ENCODE results near the gene R3HCC1L. TPM values are rescaled to one million over a fixed set of nuclear protein-coding genes. Genes with fewer than 3 reads are reported as not detected.
A peak's percentile ranks its signal among the peaks of the same experiment; 100 is the strongest.
"Not testable (repeated sequence)": the region's sequence is repeated elsewhere in the genome, so short reads cannot be mapped to it uniquely, and the experiment has no call there.

The R3HCC1L gene
- total RNA-seq, 4 donors from 2014 or later: 17.7 to 27.3 (median 25.3) TPM

GRCh38 chr10:98128802-98129201 is 5.7 kb upstream of the R3HCC1L start:
- H3K36me3 ChIP-seq: no peaks in the 10 kb centered on the region
- TF ChIP-seq POLR2AphosphoS5 (IDR thresholded peaks at IDR 0.05) (peak in 1 of 3 donors; percentile 35), EP300 (IDR thresholded peaks at IDR 0.05; ENCODE audit: low read depth) (no peak), POLR2A (IDR thresholded peaks at IDR 0.05) (no peak), CTCF (IDR thresholded peaks at IDR 0.05) (peak in 1 of 5 experiments; percentile 15)

GRCh38 chr10:98131619-98132018 is 2.8 kb upstream of the R3HCC1L start:
- in situ Hi-C loops (cut with MboI; ENCODE audit: low pct_ligation_motif_present in 1 of 4, low pct_unique_long_range_greater_than_20kb in 1 of 4, low sequenced_read_pairs in 3 of 4): no loop called here
- H3K36me3 ChIP-seq: no peaks in the 10 kb centered on the region
- TF ChIP-seq EP300 (IDR thresholded peaks at IDR 0.05; ENCODE audit: low read depth): no peak
- TF ChIP-seq POLR2A (IDR thresholded peaks at IDR 0.05): no peak
- TF ChIP-seq CTCF (IDR thresholded peaks at IDR 0.05): no peak
- no peak for TF ChIP-seq POLR2AphosphoS5 (IDR thresholded peaks at IDR 0.05)
- H3K27ac ChIP-seq: no peak overlapping the region
- WGBS, 2 donors (ENCODE audit: low coverage in 1 of 2): 93 to 100% methylated on average over 1 to 3 of the region's 3 CpGs
- intact Hi-C loops (cut with DNase I; ENCODE audit: low total_unique reads): no loop called here
- peaks cover 0 to 23% (median 19%) of the 10 kb centered on the region in 4 donors for H3K4me1 ChIP-seq
- H3K27me3 ChIP-seq: no peaks in the 10 kb centered on the region
- H3K4me3 ChIP-seq: no peak overlapping the region
- no peak for DNase-seq
- H3K9me3 ChIP-seq: no peaks in the 10 kb centered on the region

More at GRCh38 chr10:98128802-98129201, 5.7 kb upstream of the R3HCC1L start:
- H3K27me3 ChIP-seq: no peaks in the 10 kb centered on the region
- no peak overlapping the region for H3K4me3 ChIP-seq
- H3K4me1 ChIP-seq: peaks cover 0 to 7% (median 6%) of the 10 kb centered on the region in 4 donors
- DNase-seq: no peak
- peaks cover 0 to 5% of the 10 kb centered on the region in 2 donors for H3K9me3 ChIP-seq
- peak overlapping the region in 3 of 4 donors; percentile 33 to 62 (median 52) for H3K27ac ChIP-seq
- in situ Hi-C loops (cut with MboI; ENCODE audit: low pct_ligation_motif_present in 1 of 4, low pct_unique_long_range_greater_than_20kb in 1 of 4, low sequenced_read_pairs in 3 of 4): no loop called here
- intact Hi-C loops (cut with DNase I; ENCODE audit: low total_unique reads): no loop called here
- 53 to 61% methylated on average over 6 of the region's 6 CpGs for WGBS, 2 donors (ENCODE audit: low coverage in 1 of 2)

GRCh38 chr10:98133075-98133752 is 1.2 kb upstream of the R3HCC1L start:
- intact Hi-C loops (cut with DNase I; ENCODE audit: low total_unique reads); H3K4me3 ChIP-seq: not testable (repeated sequence)
- WGBS, 2 donors (ENCODE audit: low coverage in 1 of 2): 85% methylated on average over 9 of the region's 9 CpGs; no CpG with 5 or more reads in 1 of the 2 donors

GRCh38 chr10:98134117-98134430 is 383 bp upstream of the R3HCC1L start:
- Histone ChIP-seq H3K9me3 (no peaks in the 10 kb centered on the region), H3K4me1 (peaks cover 0 to 40% (median 25%) of the 10 kb centered on the region in 4 donors), H3K36me3 (no peaks in the 10 kb centered on the region), H3K27ac (peak overlapping the region; percentile 89 to 98 (median 94)), H3K27me3 (no peaks in the 10 kb centered on the region), H3K4me3 (peak overlapping the region in 3 of 4 donors; percentile 66 to 99 (median 87))
- TF ChIP-seq POLR2A (IDR thresholded peaks at IDR 0.05) (no peak), POLR2AphosphoS5 (IDR thresholded peaks at IDR 0.05) (no peak), EP300 (IDR thresholded peaks at IDR 0.05; ENCODE audit: low read depth) (no peak), CTCF (IDR thresholded peaks at IDR 0.05) (no peak)
- in situ Hi-C loops (cut with MboI; ENCODE audit: low pct_ligation_motif_present in 1 of 4, low pct_unique_long_range_greater_than_20kb in 1 of 4, low sequenced_read_pairs in 3 of 4): no loop called here
- DNase-seq: no peak
- intact Hi-C loops (cut with DNase I; ENCODE audit: low total_unique reads): no loop called here
- WGBS, 2 donors (ENCODE audit: low coverage in 1 of 2): 59 to 76% methylated on average over 5 of the region's 5 CpGs

More at GRCh38 chr10:98133075-98133752, 1.2 kb upstream of the R3HCC1L start:
- Histone ChIP-seq H3K4me1 (peaks cover 0 to 37% (median 27%) of the 10 kb centered on the region in 4 donors), H3K27ac (peak overlapping the region in 2 of 4 donors; percentile 35 to 97)
- H3K9me3 ChIP-seq; H3K27me3 ChIP-seq; in situ Hi-C loops (cut with MboI; ENCODE audit: low pct_ligation_motif_present in 1 of 4, low pct_unique_long_range_greater_than_20kb in 1 of 4, low sequenced_read_pairs in 3 of 4); H3K36me3 ChIP-seq: not testable (repeated sequence)
- peak; percentile 29 for DNase-seq
